ENCODE measurements around the gene BAMBI.

- TF ChIP-seq, protein P1, sequence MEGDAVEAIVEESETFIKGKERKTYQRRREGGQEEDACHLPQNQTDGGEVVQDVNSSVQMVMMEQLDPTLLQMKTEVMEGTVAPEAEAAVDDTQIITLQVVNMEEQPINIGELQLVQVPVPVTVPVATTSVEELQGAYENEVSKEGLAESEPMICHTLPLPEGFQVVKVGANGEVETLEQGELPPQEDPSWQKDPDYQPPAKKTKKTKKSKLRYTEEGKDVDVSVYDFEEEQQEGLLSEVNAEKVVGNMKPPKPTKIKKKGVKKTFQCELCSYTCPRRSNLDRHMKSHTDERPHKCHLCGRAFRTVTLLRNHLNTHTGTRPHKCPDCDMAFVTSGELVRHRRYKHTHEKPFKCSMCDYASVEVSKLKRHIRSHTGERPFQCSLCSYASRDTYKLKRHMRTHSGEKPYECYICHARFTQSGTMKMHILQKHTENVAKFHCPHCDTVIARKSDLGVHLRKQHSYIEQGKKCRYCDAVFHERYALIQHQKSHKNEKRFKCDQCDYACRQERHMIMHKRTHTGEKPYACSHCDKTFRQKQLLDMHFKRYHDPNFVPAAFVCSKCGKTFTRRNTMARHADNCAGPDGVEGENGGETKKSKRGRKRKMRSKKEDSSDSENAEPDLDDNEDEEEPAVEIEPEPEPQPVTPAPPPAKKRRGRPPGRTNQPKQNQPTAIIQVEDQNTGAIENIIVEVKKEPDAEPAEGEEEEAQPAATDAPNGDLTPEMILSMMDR (IDR thresholded peaks at IDR 0.05) = no peak
- TF ChIP-seq POLR2A (IDR thresholded peaks at IDR 0.05) (no peak), POLR2AphosphoS5 (IDR thresholded peaks at IDR 0.05) (no peak), EP300 (IDR thresholded peaks at IDR 0.05) (no peak)
Measured at GRCh38 chr10:28694530-28694929, 17.2 kb downstream of the BAMBI start.
